Tibial nerve (tissue), 4 donors: Measurements from ENCODE around the gene PRRC2B.

ENCODE experiments used
- EP300 ChIP-seq, 2 donors: sonication (generic); formaldehyde crosslinking; IDR thresholded peaks; one replicate each; pipeline ENCODE4 v1.6.1; 2017; ENCODE audit warnings: antibody characterized with exemption in 2 of 2, mild to moderate bottlenecking in 1 of 2
- POLR2A ChIP-seq, 2 donors: fragments of 450-650 bp; IDR thresholded peaks; one replicate each; pipeline ENCODE4 v1.6.1; 2017; ENCODE audit warnings: antibody characterized with exemption in 2 of 2, mild to moderate bottlenecking in 2 of 2, moderate library complexity in 2 of 2
- TF ChIP-seq, protein P1 (sequence below), 5 experiments: fragments of 200-600 bp in 3 of 5; fragments of 450-650 bp in 2 of 5; sonication (generic) in 3 of 5; IDR thresholded peaks; one replicate each; pipeline ENCODE4 v1.5.1; 2016 to 2019; ENCODE audit warnings: antibody characterized with exemption in 5 of 5, mild to moderate bottlenecking in 3 of 5, moderate library complexity in 2 of 5

DNA sequence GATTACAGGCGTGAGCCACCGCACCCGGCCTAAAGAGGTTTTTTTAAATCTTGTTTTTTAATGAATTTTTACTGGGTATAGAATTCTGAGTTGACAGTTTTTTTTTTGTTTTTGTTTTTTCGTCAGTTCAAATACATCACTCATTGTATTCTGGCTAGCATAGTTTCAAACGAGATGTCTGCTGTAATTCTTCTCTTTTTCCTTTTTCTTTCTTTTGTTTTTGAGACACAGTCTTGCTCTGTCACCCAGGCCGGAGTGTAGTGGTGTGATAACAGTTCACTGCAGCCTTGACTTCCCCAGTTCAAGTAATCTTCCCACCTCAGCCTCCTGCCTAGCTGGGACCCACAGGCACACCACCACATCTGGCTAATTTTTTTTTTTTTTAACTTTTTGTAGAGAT, 149.3 kb downstream of the PRRC2B start:
- TF ChIP-seq, protein P1, sequence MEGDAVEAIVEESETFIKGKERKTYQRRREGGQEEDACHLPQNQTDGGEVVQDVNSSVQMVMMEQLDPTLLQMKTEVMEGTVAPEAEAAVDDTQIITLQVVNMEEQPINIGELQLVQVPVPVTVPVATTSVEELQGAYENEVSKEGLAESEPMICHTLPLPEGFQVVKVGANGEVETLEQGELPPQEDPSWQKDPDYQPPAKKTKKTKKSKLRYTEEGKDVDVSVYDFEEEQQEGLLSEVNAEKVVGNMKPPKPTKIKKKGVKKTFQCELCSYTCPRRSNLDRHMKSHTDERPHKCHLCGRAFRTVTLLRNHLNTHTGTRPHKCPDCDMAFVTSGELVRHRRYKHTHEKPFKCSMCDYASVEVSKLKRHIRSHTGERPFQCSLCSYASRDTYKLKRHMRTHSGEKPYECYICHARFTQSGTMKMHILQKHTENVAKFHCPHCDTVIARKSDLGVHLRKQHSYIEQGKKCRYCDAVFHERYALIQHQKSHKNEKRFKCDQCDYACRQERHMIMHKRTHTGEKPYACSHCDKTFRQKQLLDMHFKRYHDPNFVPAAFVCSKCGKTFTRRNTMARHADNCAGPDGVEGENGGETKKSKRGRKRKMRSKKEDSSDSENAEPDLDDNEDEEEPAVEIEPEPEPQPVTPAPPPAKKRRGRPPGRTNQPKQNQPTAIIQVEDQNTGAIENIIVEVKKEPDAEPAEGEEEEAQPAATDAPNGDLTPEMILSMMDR (IDR thresholded peaks at IDR 0.05): no peak
- no peak for TF ChIP-seq POLR2A (IDR thresholded peaks at IDR 0.05)
- TF ChIP-seq EP300 (IDR thresholded peaks at IDR 0.05): no peak
